ENCODE measurements around the gene PRRG4. TPM values are rescaled to one million over a fixed set of nuclear protein-coding genes. Genes with fewer than 3 reads are reported as not detected.

PRRG4 gene
- total RNA-seq, 1 experiment from 2014 or later, result 0.87 TPM

- TF ChIP-seq ARID4B (CRISPR knock-in tag; IDR thresholded peaks at IDR 0.05; ENCODE audit: borderline replicate concordance) (no peak), ZNF396 (CRISPR knock-in tag; IDR thresholded peaks at IDR 0.05; ENCODE audit: borderline replicate concordance) (no peak), SP1 (CRISPR knock-in tag; conservative IDR thresholded peaks at IDR 0.05) (no peak), ESRRA (CRISPR knock-in tag; IDR thresholded peaks at IDR 0.05; ENCODE audit: borderline replicate concordance) (no peak), CREM (CRISPR knock-in tag; IDR thresholded peaks at IDR 0.05) (no peak), CDX4 (CRISPR knock-in tag; IDR thresholded peaks at IDR 0.05; ENCODE audit: borderline replicate concordance) (no peak), ZNF416 (CRISPR knock-in tag; IDR thresholded peaks at IDR 0.05) (no peak)
These were observed 48.0 kb upstream of the PRRG4 start (continued) for GRCh38 chr11:32781721-32782120.

GRCh38 chr11:32785262-32785661 lies 44.5 kb upstream of the PRRG4 start:
- Mint-ChIP-seq H3K4me3 (no peak overlapping the region), H3K36me3 (no peaks in the 10 kb centered on the region), H3K27me3 (ENCODE audit: low read depth) (no peaks in the 10 kb centered on the region; the same call in 1 of the 2 replicates), H3K9me3 (no peaks in the 10 kb centered on the region), H3K4me1 (peaks cover 5% of the 10 kb centered on the region), H3K27ac (no peak overlapping the region)
- no peak for ATAC-seq
- TF ChIP-seq PRRX2 (CRISPR knock-in tag; IDR thresholded peaks at IDR 0.05) (no peak), E2F4 (CRISPR knock-in tag; IDR thresholded peaks at IDR 0.05; ENCODE audit: borderline replicate concordance, low read depth) (no peak), NFATC4 (CRISPR knock-in tag; IDR thresholded peaks at IDR 0.05) (no peak)
- CTCF ChIA-PET, result no interaction called here
- DNase-seq (ENCODE audit: low spot score), result no peak
- POLR2A ChIA-PET, result no interaction called here

- H3K36me3 Mint-ChIP-seq, result no peaks in the 10 kb centered on the region
- ATAC-seq (no peak), DNase-seq (ENCODE audit: low spot score) (no peak)
- no peak overlapping the region for H3K27ac Mint-ChIP-seq
- ChIA-PET POLR2A (no interaction called here), CTCF (no interaction called here)
- H3K27me3 Mint-ChIP-seq (ENCODE audit: low read depth), result no peaks in the 10 kb centered on the region; the same call in 1 of the 2 replicates
- H3K4me1 Mint-ChIP-seq, result peaks cover under 1% of the 10 kb centered on the region; the same call in 1 of the 2 replicates
- H3K4me3 Mint-ChIP-seq, result no peak overlapping the region
- no peaks in the 10 kb centered on the region for H3K9me3 Mint-ChIP-seq
- TF ChIP-seq ZNF281 (CRISPR knock-in tag; IDR thresholded peaks at IDR 0.05), result no peak
- no peak for TF ChIP-seq CREB1 (CRISPR knock-in tag; IDR thresholded peaks at IDR 0.05)
- no peak for TF ChIP-seq ELF4 (CRISPR knock-in tag; IDR thresholded peaks at IDR 0.05; ENCODE audit: low read depth)
- no peak for TF ChIP-seq MAX (CRISPR knock-in tag; IDR thresholded peaks at IDR 0.05)
- TF ChIP-seq MLX (CRISPR knock-in tag; IDR thresholded peaks at IDR 0.05), result no peak
- no peak for TF ChIP-seq ZNF219 (CRISPR knock-in tag; IDR thresholded peaks at IDR 0.05; ENCODE audit: borderline replicate concordance)
- TF ChIP-seq PREB (CRISPR knock-in tag; IDR thresholded peaks at IDR 0.05; ENCODE audit: borderline replicate concordance), result no peak
- no peak for TF ChIP-seq TCF7 (CRISPR knock-in tag; IDR thresholded peaks at IDR 0.05; ENCODE audit: low read depth)
These were observed 42.9 kb upstream of the PRRG4 start for GRCh38 chr11:32786811-32787210.
